ENCODE results near the gene CD248.

GRCh38 chr11:66291303-66291705 is 25.5 kb downstream of the CD248 start:
- TF ChIP-seq CTCF (IDR thresholded peaks at IDR 0.05), result no peak
- no peak for TF ChIP-seq POLR2A (IDR thresholded peaks at IDR 0.05)

Measured in testis (tissue), 2 donors.